NB4 (cell line): ENCODE results near the gene CACNA2D3.

ENCODE experiments used
- DNase-seq: peaks from one replicate; pipeline ENCODE4 v3.0.0; 2010; ENCODE audit warnings: low read depth
- H3K4me3 ChIP-seq: one replicate; pipeline ENCODE4 v1.5.1; 2011; ENCODE audit warnings: mild to moderate bottlenecking, low read depth, low read length, moderate library complexity
- CTCF ChIP-seq: IDR thresholded peaks from one replicate; pipeline ENCODE4 v1.5.1; 2012; ENCODE audit warnings: low read depth, low read length
- MAX ChIP-seq: IDR thresholded peaks from 2 replicates; pipeline ENCODE4 v1.6.1; 2011; ENCODE audit warnings: low read depth, low read length
- MYC ChIP-seq: IDR thresholded peaks from 2 replicates; pipeline ENCODE4 v1.6.1; 2011; ENCODE audit warnings: low read depth, low read length
- POLR2A ChIP-seq: IDR thresholded peaks from 2 replicates; pipeline ENCODE4 v1.6.1; 2011; ENCODE audit warnings: mild to moderate bottlenecking; ENCODE audit not compliant: insufficient read length; ENCODE audit errors: extremely low read depth

CACNA2D3 gene

GRCh38 chr3:54197509-54197908 lies 75.2 kb downstream of the CACNA2D3 start:
- no peak for DNase-seq
- TF ChIP-seq MYC = no peak
- no peak for TF ChIP-seq MAX
- no peak for TF ChIP-seq CTCF
- TF ChIP-seq POLR2A = no peak
- no peak overlapping the region for H3K4me3 ChIP-seq

- H3K4me3 ChIP-seq = no peak overlapping the region
- no peak for DNase-seq
- no peak for TF ChIP-seq CTCF
- TF ChIP-seq POLR2A = no peak
- TF ChIP-seq MAX = no peak
- no peak for TF ChIP-seq MYC
Measured at GRCh38 chr3:54198556-54198955, 76.2 kb downstream of the CACNA2D3 start.

GRCh38 chr3:54202054-54202453 lies 79.7 kb downstream of the CACNA2D3 start:
- H3K4me3 ChIP-seq = no peak overlapping the region
- no peak for DNase-seq
- TF ChIP-seq POLR2A = no peak
- no peak for TF ChIP-seq MAX
- no peak for TF ChIP-seq MYC
- TF ChIP-seq CTCF = no peak

- H3K4me3 ChIP-seq = no peak overlapping the region
- no peak for TF ChIP-seq POLR2A
- no peak for TF ChIP-seq MAX
- TF ChIP-seq CTCF = no peak
- no peak for TF ChIP-seq MYC
Measured at GRCh38 chr3:54202651-54203248, 80.4 kb downstream of the CACNA2D3 start.

GRCh38 chr3:54206874-54207273 lies 84.5 kb downstream of the CACNA2D3 start:
- no peak overlapping the region for H3K4me3 ChIP-seq
- DNase-seq = peak; percentile 3
- no peak for TF ChIP-seq CTCF
- TF ChIP-seq MYC = no peak
- TF ChIP-seq MAX = no peak
- TF ChIP-seq POLR2A = no peak

More at GRCh38 chr3:54202651-54203248, 80.4 kb downstream of the CACNA2D3 start:
- DNase-seq = no peak

- no peak overlapping the region for H3K4me3 ChIP-seq
- no peak for DNase-seq
- TF ChIP-seq POLR2A (no peak), CTCF (no peak), MAX (no peak), MYC (no peak)
Measured at GRCh38 chr3:54211097-54211496, 88.7 kb downstream of the CACNA2D3 start.
